Stimulated activated CD4-positive, alpha-beta T cell treated with anti-CD3 and anti-CD28 coated beads, Interleukin-2, amount 100 ng/mL, for 48 hours (primary cell): ENCODE results near the gene PLXNA3.
"Not testable (repeated sequence)": the region's sequence is repeated elsewhere in the genome, so short reads cannot be mapped to it uniquely, and the experiment has no call there.

Experiments
- DNase-seq, 2 donors: peaks; one replicate each; pipeline ENCODE4 v3.0.0-alpha.2; 2020

Gene PLXNA3

GRCh38 chrX:154481911-154482601 is 24.0 kb downstream of the PLXNA3 start:
- DNase-seq: no peak

DNA sequence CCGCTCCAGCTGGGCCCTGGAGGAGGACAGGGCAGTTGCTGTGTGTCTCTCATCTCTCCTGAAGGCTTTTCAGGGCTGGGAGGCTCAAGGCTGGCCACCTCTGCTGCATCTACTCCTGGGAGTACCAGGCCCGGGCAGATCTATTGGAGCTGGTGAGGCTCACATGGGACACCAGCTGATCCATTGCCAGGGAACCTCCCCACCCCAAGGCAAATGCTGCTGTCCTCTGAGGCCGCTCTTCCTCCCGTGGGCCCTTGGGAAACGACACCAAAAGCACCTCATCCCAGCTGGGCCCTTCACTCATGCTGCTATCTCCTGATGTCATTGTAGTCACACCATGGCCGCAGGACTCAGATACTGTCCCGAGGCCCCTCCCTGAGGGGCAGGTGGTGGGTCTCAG is 24.7 kb downstream of the PLXNA3 start:
- DNase-seq: no peak

DNA sequence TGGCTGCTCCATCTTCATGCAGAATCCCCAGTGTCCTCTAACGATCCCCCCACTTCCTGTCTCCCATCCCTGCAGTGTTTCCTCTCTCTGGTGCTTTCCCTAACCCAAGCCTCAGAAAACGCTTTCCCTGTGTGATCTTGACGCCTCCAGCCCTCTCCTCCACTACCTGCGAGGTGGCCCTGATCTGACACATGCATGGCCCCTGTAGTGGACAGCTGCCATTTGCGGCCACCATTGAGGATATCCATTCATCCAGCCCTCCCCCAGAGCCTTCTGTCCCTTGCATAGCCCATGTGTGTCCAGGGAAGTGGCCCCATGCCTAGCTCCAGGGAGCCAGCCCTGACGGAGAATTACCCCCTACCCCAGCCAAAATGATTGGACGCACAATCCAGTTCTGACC is 25.2 kb downstream of the PLXNA3 start:
- DNase-seq: no peak

- DNase-seq: no peak
These were observed 26.4 kb downstream of the PLXNA3 start for GRCh38 chrX:154484255-154485149.

DNA sequence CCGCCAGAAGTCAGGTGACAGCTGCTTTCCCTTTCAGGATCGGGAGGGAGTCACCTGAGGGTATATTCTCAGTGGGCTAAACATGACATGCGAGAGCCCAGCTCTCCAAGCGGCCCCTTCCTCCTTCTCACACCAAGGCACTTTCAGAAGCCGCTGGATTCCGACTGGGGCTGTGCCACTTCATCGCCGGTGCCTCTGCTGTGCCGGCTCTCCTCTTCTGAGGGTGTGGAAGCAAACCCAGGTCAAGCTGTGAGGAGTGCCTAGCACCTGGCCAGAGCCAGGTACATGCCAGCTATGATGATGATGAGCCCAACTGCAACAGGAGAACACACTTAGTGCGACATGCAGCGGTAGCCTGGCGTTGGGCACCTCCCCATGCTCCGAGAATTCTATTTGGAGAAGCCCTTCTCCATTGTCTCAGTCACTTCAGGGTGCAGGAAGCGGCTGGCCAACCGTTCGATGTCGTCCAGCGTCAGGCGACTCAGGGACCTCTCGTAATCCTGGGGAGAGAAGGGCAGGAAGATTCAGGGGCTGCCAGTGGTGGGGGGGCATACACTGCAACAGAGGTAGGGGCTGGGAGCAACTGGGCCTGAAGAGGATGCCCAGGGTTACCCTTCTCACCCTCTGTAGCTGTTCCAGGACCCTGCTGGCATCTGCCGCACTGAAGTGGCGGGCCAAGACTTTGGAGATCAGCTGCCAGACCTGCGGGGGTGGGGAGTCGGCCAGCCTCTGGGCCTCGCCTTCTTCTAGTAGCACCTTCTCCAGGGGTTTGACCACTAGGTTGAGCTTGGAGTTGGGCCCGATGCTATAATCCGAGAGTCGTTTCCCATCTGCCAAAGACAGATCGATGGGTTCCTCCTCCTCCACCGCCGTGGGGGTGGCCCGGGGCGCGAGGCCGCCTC is 27.3 kb downstream of the PLXNA3 start:
- DNase-seq: no peak

GRCh38 chrX:154486052-154486395 is 27.9 kb downstream of the PLXNA3 start:
- DNase-seq: peak; percentile 6 to 30

- DNase-seq: peak; percentile 36 to 47
These were observed 28.5 kb downstream of the PLXNA3 start, which contains the start of gene UBL4A for GRCh38 chrX:154486396-154487207. Gene UBL4A, minus strand, starts transcription at chrX:154486615. Its CDS starts 31 bp downstream, at chrX:154486584.

DNA sequence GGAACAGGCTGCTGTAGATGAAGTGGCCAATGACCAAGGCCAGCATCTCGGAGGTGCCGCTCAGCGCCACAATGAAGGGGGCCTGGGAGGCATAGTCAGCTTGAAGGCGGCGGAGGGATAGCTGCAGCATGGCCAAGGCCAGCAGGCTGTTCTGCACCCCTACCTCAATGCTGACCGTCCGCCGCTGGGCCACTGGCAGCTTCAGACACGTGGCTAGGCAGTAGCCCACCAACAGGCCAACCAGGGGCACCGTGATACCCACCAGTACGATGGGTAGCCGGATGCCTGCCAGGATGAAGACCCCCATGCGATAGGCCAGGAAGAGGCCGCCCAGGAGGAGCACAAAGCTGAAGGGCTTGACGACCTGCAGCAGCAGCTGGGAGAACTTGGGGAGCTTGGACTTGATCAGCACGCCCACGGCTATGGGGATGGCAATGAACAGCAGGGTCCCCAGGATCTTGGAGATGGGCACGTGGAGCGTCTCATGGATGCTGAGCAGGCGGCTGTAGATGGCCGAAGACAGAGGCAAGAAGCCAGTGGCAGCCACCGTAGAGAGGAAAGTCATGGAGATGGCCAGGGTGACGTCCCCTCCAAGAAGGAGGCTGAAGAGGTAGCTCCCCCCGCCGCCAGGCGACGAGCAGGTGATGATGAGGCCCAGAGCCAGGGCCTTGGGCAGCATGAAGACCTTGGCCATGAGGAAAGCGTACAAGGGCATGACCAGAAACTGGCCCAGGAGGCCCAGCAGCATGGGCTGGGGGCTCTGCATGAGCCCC is 29.6 kb downstream of the PLXNA3 start:
- DNase-seq: no peak

DNA sequence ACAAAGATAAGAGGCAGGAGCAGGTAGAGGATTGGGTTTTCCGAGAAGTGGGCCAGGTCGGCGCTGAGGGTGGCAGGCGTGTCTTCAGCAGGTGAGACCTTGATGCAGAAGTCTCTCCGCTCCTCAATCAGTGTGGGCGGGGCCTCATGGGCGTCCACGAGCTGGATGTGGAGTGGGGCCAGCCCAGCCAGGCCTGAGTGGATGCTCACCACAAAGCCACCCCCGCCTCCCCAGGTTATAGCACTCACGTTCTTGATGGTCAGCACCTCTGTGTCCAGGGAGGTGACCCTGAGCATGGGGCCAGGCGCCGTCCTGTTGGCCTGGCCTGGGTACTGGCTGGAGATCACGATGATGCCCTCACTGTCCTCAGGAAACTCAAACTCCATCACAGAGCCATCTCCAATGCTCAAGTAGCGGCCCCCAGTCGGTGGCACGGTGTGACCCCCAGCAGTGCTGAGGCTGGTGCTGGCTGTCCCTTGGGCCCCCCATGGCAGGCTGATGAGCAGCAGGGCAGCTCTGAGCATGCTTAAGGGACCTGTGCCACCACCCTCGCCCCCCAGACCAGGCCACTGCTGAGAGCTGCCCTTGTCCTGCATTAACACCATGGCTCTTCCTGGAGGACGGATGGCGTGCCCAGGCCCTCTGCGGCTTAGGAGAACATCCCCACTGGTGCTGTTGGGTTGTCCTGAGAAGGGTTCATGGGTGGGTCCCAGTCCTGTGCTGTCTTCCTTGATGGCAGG is 30.4 kb downstream of the PLXNA3 start:
- DNase-seq: no peak

- DNase-seq: no peak
These were observed 31.1 kb downstream of the PLXNA3 start for GRCh38 chrX:154489182-154489581.

DNA sequence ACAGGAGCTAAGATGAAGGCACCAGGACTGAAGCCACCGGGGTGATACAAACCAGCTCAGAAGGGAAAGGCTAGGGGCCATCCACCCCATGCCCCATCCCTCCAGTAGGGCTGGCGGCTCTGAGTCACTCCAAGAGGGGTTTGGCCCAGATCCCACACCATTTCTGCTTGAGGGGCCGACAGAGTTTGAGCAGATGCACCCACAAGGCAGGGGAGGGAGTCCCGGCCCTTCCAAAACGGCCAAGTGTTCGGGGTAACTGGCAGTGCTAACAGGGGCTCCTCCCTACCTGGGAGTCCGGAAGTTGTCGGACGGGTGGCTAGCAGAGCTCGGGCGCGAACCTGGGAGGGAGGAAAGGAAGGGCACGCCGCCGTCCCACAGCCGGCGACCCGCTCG is 31.9 kb downstream of the PLXNA3 start:
- peak in 1 of 2 donors; percentile 7 for DNase-seq

DNA sequence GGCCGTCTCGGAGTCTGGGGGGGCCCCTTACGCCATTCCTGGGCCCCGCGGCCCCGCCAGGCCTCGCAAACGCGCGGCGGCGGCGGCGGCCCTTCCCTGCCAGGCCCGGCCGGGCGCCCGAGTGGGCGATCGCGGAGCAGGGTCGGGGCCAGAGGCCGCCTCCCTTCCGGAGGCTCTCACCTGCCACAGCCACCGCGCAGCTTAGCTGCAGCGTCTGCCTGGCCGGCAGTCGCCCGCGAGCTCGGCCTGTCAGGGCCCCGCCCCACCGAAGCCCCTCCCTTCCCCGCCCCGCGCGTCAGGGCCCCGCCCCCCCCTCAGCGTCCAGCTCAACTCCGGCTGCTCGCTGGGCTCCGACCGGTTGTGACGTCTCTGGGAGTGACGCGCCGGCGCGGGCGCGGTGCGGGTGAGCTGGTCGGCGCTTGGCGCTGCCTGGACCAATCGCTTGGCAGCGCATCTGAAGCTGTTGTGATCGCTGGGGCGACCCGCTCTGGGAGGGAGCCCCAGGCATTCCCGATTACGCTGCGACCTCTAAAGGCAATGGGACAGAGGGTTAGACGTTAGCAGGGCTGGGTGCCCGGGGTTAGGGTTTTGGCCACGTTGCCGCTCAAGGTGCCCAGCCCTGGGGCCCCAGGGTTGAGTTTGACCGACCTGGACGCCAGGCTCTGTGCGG is 32.5 kb downstream of the PLXNA3 start, which contains the start of gene SLC10A3:
Gene SLC10A3, minus strand, starts transcription at position 216 of the 670 bp plus-strand sequence. CDS start 1,689 bp downstream, outside the sequence.
- peak; percentile 78 to 82 for DNase-seq

DNA sequence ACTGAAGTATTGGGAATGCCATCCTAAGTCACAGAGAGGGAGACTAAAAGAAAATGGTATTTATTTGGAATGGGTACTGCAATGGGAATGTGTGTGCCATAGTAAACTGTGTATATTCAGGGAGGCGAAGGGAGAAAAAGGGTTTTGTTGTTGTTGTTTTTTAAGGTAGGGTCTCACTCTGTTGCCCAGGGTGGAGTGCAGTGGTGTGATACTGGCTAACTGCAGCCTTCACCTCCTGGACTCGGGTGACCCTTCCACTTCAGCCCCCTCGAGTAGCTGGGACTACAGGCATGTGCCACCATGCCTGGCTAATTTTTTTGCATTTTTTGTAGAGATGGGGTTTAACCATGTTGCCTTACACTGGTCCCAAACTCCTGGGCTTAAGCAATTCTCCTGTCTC is 36.6 kb downstream of the PLXNA3 start:
- no peak for DNase-seq

GRCh38 chrX:154495472-154495922 is 37.4 kb downstream of the PLXNA3 start:
- DNase-seq: no peak

- DNase-seq: not testable (repeated sequence)
These were observed 38.6 kb downstream of the PLXNA3 start for GRCh38 chrX:154496591-154497137.

DNA sequence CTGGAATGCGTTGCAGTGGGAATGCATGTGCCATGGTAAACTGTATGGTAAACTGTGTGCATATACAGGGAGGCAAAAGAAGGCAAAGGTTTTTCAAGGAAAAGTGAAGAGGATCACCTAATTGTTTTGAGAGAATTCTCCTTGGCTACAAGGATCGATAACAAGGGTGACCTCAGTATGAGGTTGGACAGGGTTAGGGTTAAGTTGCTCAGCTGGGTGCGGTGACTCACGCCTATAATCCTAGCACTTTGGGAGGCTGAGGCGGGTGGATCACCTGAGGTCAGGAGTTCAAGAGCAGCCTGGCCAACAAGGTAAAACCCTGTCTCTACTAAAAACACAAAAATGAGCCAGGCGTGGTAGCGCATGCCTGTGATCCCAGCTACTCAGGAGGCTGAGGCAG is 43.3 kb downstream of the PLXNA3 start:
- not testable (repeated sequence) for DNase-seq

- no peak for DNase-seq
These were observed 44.0 kb downstream of the PLXNA3 start for GRCh38 chrX:154502098-154502497.

DNA sequence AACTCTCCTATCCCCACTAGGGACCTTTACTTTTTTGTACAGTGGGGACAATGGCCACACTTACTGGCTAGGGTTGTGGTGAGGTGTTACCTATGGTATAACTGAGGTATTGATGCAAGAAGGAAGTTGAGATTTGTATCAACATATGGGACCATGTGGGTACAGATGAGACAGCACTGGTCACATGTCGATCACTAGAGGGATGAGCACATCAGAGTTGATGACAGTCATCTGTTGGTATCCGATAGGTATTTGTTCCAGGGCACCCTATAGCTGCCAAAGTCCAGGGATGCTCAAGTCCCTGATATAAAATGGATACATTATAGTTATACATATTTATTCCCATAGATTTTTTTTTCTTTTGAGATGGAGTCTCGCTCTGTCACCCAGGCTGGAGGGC is 44.9 kb downstream of the PLXNA3 start:
- no peak for DNase-seq

- DNase-seq: no peak
These were observed 47.7 kb downstream of the PLXNA3 start for GRCh38 chrX:154505734-154506133.
